Pancreas (tissue), 10 donors: ENCODE measurements around the gene GRM6. TPM values are rescaled to one million over a fixed set of nuclear protein-coding genes. Genes with fewer than 3 reads are reported as not detected.

ENCODE experiments used
- ATAC-seq, 4 donors: fragments of 200-7000 bp; cut with Tn5 transposase; one replicate each; pipeline versions ENCODE4 v1.8.0 to v1.9.1; 2020; ENCODE audit warnings: mild to moderate bottlenecking in 4 of 4, moderate library complexity in 4 of 4
- DNase-seq, 6 donors: peaks; one replicate each; pipeline ENCODE4 v3.0.0-alpha.2; 2020
- FAIRE-seq: peaks from 2 replicates; lab custom pipeline; 2012; peaks lifted over from hg19 to GRCh38; lab: Jason Lieb, UNC
- H3K27ac ChIP-seq, 4 donors: fragments of 200-600 bp; sonication (generic); 1 replicate in 3 of 4; 2 replicates in 1 of 4; pipeline versions ENCODE4 v1.5.0 to v1.8.0; 2020
- H3K27me3 ChIP-seq, 4 donors: fragments of 200-600 bp; one replicate each; pipeline ENCODE4 v1.8.0; 2021
- H3K36me3 ChIP-seq, 3 donors: fragments of 200-600 bp; sonication (generic) in 1 of 3; one replicate each; pipeline versions ENCODE4 v1.5.0 to v1.8.0; 2020 to 2021
- H3K4me1 ChIP-seq, 3 donors: fragments of 200-600 bp; one replicate each; pipeline ENCODE4 v1.8.0; 2021
- H3K4me3 ChIP-seq, 4 donors: fragments of 200-600 bp; sonication (generic) in 2 of 4; one replicate each; pipeline versions ENCODE4 v1.5.0 to v1.8.0; 2020 to 2021
- H3K9me3 ChIP-seq, 4 donors: fragments of 200-600 bp; one replicate each; pipeline ENCODE4 v1.8.0; 2021
- WGBS, 2 donors: extraction: QIAGEN DNeasy Blood & Tissue Kit; methylation state at CpG; one replicate each; pipeline ENCODE4 v1.1.7; 2013; 5-methylcytosine and 5-hydroxymethylcytosine counted together
- intact Hi-C, 3 donors: fragments of 100-400 bp; cut with DNase I; formaldehyde crosslinking; loops; one replicate each; pipeline versions ENCODE4 v1.11.1 to v1.14.2; 2022
- polyA plus RNA-seq, 2 donors: library from polyadenylated mRNA; stranded (reverse); fragments of 200-250 nt; gene quantifications; one replicate each; pipeline ENCODE4 v1.2.3, GENCODE V29; 2013
- total RNA-seq, 6 donors: library from RNA; stranded (reverse); fragmentation: NEBNext Ultra II Directional in 4 of 6; extraction: Animal tissue kit (Norgen Biotek cat#: 25700) in 4 of 6; gene quantifications; one replicate each; pipeline versions ENCODE4 v1.2.1 to v1.2.4, GENCODE V29; 2021 to 2023
- TF ChIP-seq, protein P1 (sequence below), 4 donors: fragments of 200-600 bp; sonication (generic) in 3 of 4; IDR thresholded peaks; one replicate each; pipeline versions ENCODE4 v1.5.0 to v1.8.0; 2021; ENCODE audit warnings: antibody characterized with exemption in 4 of 4
- donor health status: healthy with polysubstance abuse.
- donor health status: DM: no; HTN: no; CAD: no; lungs with moderate emphysema.
- donor health status: DM: no; HTN: no; CAD: no.
- donor health status: control.
- donor health status: control.
- donor health status: Bipolar disorder and iron deficiency.
- donor health status: DM: yes; HTN: yes; CAD: no.
- donor health status: DM: no; HTN: no; CAD: no.
- donor health status: DM: no; HTN: no; CAD: no.
- donor health status: DM: yes; HTN: yes; CAD: no.

The GRM6 gene
- total and polyA plus RNA-seq, 8 donors = 0.02 TPM; not detected in 7

- Histone ChIP-seq H3K27ac (no peak overlapping the region), H3K9me3 (no peaks in the 10 kb centered on the region), H3K27me3 (no peaks in the 10 kb centered on the region), H3K4me1 (no peaks in the 10 kb centered on the region), H3K36me3 (no peaks in the 10 kb centered on the region), H3K4me3 (no peak overlapping the region)
- FAIRE-seq (no peak), ATAC-seq (no peak), DNase-seq (no peak)
- TF ChIP-seq, protein P1, sequence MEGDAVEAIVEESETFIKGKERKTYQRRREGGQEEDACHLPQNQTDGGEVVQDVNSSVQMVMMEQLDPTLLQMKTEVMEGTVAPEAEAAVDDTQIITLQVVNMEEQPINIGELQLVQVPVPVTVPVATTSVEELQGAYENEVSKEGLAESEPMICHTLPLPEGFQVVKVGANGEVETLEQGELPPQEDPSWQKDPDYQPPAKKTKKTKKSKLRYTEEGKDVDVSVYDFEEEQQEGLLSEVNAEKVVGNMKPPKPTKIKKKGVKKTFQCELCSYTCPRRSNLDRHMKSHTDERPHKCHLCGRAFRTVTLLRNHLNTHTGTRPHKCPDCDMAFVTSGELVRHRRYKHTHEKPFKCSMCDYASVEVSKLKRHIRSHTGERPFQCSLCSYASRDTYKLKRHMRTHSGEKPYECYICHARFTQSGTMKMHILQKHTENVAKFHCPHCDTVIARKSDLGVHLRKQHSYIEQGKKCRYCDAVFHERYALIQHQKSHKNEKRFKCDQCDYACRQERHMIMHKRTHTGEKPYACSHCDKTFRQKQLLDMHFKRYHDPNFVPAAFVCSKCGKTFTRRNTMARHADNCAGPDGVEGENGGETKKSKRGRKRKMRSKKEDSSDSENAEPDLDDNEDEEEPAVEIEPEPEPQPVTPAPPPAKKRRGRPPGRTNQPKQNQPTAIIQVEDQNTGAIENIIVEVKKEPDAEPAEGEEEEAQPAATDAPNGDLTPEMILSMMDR (IDR thresholded peaks at IDR 0.05) = no peak
- 97 to 99% methylated on average over 43 of the region's 43 CpGs for WGBS, 2 donors
- intact Hi-C loops = no loop called here
Measured at GRCh38 chr5:178986326-178986960, 8.7 kb downstream of the GRM6 start.

DNA sequence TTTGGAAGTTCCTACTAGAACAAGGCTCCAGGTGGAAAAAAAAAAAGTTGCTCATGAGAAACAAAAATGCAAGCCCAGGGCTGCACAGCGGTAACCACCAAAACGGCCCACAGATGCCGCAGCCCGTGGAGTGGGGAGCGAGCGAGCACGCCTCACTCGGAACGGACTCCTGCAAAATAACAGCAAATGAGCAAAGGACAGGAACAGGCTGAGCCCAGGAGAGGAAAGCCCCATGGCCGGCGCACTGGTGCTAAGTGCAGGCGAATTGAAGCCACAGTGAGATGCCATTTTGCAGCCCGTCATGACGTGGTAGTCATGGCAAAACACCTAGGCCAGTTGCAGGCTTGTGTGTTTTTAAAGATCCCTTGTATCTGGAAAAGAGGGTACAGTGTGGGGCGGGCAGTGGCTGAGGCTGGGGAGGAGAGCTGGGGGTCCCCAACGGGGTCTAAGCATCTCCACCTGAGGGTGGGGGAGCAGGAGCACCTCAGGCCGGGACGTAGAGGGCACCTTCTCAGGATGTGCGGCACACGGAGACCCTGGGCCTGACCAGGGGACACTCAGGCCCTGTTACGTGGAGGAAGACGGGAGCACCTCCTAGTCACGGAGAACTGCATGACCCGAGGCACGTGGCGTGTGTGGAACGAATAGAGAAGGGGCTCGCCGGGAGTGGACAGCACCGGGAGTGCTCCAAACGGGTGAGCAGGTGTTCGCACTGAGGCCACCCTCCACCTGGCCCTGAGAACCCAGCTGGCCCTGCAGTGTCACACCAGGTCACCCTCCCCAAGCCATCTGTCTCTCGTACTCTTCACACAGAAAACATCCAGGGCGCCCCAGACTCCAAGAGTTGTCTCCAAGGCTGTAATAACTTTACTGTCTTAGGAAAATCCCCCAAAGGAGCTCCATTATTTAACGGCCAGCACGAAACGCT lies 10.7 kb downstream of the GRM6 start:
- 96% methylated on average over 37 of the region's 37 CpGs for WGBS, 2 donors
- H3K27me3 ChIP-seq = no peaks in the 10 kb centered on the region
- TF ChIP-seq, protein P1 (IDR thresholded peaks at IDR 0.05) = no peak
- DNase-seq (no peak), ATAC-seq (no peak), FAIRE-seq (no peak)
- no peaks in the 10 kb centered on the region for H3K36me3 ChIP-seq
- H3K4me3 ChIP-seq = no peak overlapping the region
- intact Hi-C loops = no loop called here
- no peaks in the 10 kb centered on the region for H3K9me3 ChIP-seq
- no peak overlapping the region for H3K27ac ChIP-seq
- no peaks in the 10 kb centered on the region for H3K4me1 ChIP-seq

- TF ChIP-seq, protein P1 (IDR thresholded peaks at IDR 0.05) = no peak
- Histone ChIP-seq H3K4me1 (no peaks in the 10 kb centered on the region), H3K27ac (no peak overlapping the region), H3K36me3 (no peaks in the 10 kb centered on the region), H3K9me3 (no peaks in the 10 kb centered on the region), H3K27me3 (no peaks in the 10 kb centered on the region), H3K4me3 (no peak overlapping the region)
- intact Hi-C loops = no loop called here
- DNase-seq (no peak), ATAC-seq (no peak), FAIRE-seq (no peak)
- 92 to 95% methylated on average over 10 of the region's 10 CpGs for WGBS, 2 donors
Measured at GRCh38 chr5:178983728-178984127, 11.4 kb downstream of the GRM6 start.

GRCh38 chr5:178982941-178983340 lies 12.2 kb downstream of the GRM6 start:
- no peak for DNase-seq
- no peaks in the 10 kb centered on the region for H3K27me3 ChIP-seq
- no peaks in the 10 kb centered on the region for H3K4me1 ChIP-seq
- ATAC-seq = no peak
- peaks cover 0 to 2% (median 0%) of the 10 kb centered on the region in 4 donors for H3K9me3 ChIP-seq
- FAIRE-seq = no peak
- intact Hi-C loops = no loop called here
- no peaks in the 10 kb centered on the region for H3K36me3 ChIP-seq
- TF ChIP-seq, protein P1 (IDR thresholded peaks at IDR 0.05) = no peak
- H3K4me3 ChIP-seq = no peak overlapping the region
- 93 to 99% methylated on average over 17 of the region's 17 CpGs for WGBS, 2 donors
- no peak overlapping the region for H3K27ac ChIP-seq
